K562 (cell line): ENCODE results near the gene MRPS33. TPM values are rescaled to one million over a fixed set of nuclear protein-coding genes. Genes with fewer than 3 reads are reported as not detected.

Experiments used
- CBFA2T3 ChIP-seq: fragments of 450-650 bp; IDR thresholded peaks from 2 replicates; pipeline ENCODE4 v1.6.1; 2017
- CHD2 ChIP-seq: IDR thresholded peaks from 2 replicates; pipeline ENCODE4 v1.6.1; 2011; ENCODE audit warnings: low read depth, low read length
- HDAC6 ChIP-seq: IDR thresholded peaks from 2 replicates; pipeline ENCODE4 v1.6.1; 2012; ENCODE audit warnings: low read depth, mild to moderate bottlenecking, control low read depth, inconsistent platforms, low read length, moderate library complexity
- HLTF ChIP-seq: fragments of 450-650 bp; IDR thresholded peaks from 2 replicates; pipeline ENCODE4 v1.6.1; 2016
- MCM3 ChIP-seq: fragments of 450-650 bp; IDR thresholded peaks from 2 replicates; pipeline ENCODE4 v1.6.1; 2016
- MEIS2 ChIP-seq: fragments of 450-650 bp; IDR thresholded peaks from 2 replicates; pipeline ENCODE4 v1.6.1; 2014; ENCODE audit warnings: mild to moderate bottlenecking; ENCODE audit not compliant: partially characterized antibody
- MYBL2 ChIP-seq, 2 experiments: fragments of 450-650 bp in 1 of 2; sonication (generic) in 1 of 2; formaldehyde crosslinking in 1 of 2; IDR thresholded peaks; 2 replicates each; pipeline versions ENCODE4 v1.6.1 to v1.8.1; 2017 to 2022; ENCODE audit warnings: borderline replicate concordance in 1 of 2, inconsistent platforms in 1 of 2, low read depth in 1 of 2, mild to moderate bottlenecking in 1 of 2, missing genetic modification reagents in 1 of 2, moderate library complexity in 1 of 2
- NELFE ChIP-seq: IDR thresholded peaks from 2 replicates; pipeline ENCODE4 v1.6.1; 2011; ENCODE audit warnings: mild to moderate bottlenecking; ENCODE audit not compliant: insufficient read depth, insufficient read length
- NFIC ChIP-seq: fragments of 450-650 bp; IDR thresholded peaks from 2 replicates; pipeline ENCODE4 v1.6.1; 2017; ENCODE audit warnings: mild to moderate bottlenecking, inconsistent platforms
- SAFB ChIP-seq: fragments of 200-400 bp; formaldehyde crosslinking; IDR thresholded peaks from 2 replicates; pipeline ENCODE4 v1.6.1; 2017; ENCODE audit warnings: low read depth, low read length, borderline replicate concordance
- SMARCA4 ChIP-seq: fragments of 450-650 bp; IDR thresholded peaks from 2 replicates; pipeline ENCODE4 v1.6.1; 2016
- SMARCB1 ChIP-seq: IDR thresholded peaks from 2 replicates; pipeline ENCODE4 v1.6.1; 2011; ENCODE audit warnings: improper control_type of control experiment, low read depth; ENCODE audit not compliant: insufficient read length
- SP2 ChIP-seq: IDR thresholded peaks from 2 replicates; pipeline ENCODE4 v1.6.1; 2011; ENCODE audit warnings: mild to moderate bottlenecking, low read depth, low read length, moderate library complexity; ENCODE audit not compliant: poor library complexity, severe bottlenecking; ENCODE audit errors: extremely low read depth
- SREBF2 ChIP-seq: sonication (generic); formaldehyde crosslinking; IDR thresholded peaks from 2 replicates; pipeline ENCODE4 v1.4.0; 2020; ENCODE audit warnings: mild to moderate bottlenecking, missing genetic modification reagents
- ZEB2 ChIP-seq: fragments of 450-650 bp; IDR thresholded peaks from 2 replicates; pipeline ENCODE4 v1.6.1; 2016
- ZNF253 ChIP-seq: fragments of 250-450 bp; sonication (Bioruptor Pico); conservative IDR thresholded peaks from 2 replicates; pipeline ENCODE4 v1.6.1; 2021; ENCODE audit warnings: mild to moderate bottlenecking
- ZNF518B ChIP-seq: fragments of 250-450 bp; sonication (Bioruptor Pico); IDR thresholded peaks from 2 replicates; pipeline ENCODE4 v1.5.0; 2021; ENCODE audit warnings: mild to moderate bottlenecking, moderate library complexity
- polyA plus RNA-seq, 8 experiments: library from polyadenylated mRNA; depleted of rRNA in 4 of 8; stranded (reverse) in 5 of 8; unstranded in 3 of 8; fragments of >200 nt; fragmentation: Nextera tagmentation in 2 of 8; fragmentation: Illumina TruSeq in 1 of 8; extraction: Ambion mirVana in 2 of 8; extraction: Trizol in 1 of 8; gene quantifications; 2 replicates each; pipeline versions ENCODE4 v1.2.1 to v1.2.3, GENCODE V29; 2011 to 2014; ENCODE audit warnings: inconsistent platforms in 1 of 8, missing spikeins in 1 of 8
- total RNA-seq, 7 experiments: library from RNA; depleted of rRNA in 6 of 7; stranded (reverse); fragments of >200 nt in 6 of 7; fragmentation: Illumina TruSeq in 2 of 7; extraction: Trizol in 2 of 7; gene quantifications; 2 replicates each; pipeline versions ENCODE4 v1.2.1 to v1.2.3, GENCODE V29; 2011 to 2021; ENCODE audit warnings: low replicate concordance in 1 of 7
- TF ChIP-seq, protein P1 (sequence below): fragments of 250-450 bp; sonication (Bioruptor Pico); IDR thresholded peaks from 2 replicates; pipeline ENCODE4 v1.4.0; 2020; ENCODE audit warnings: mild to moderate bottlenecking, moderate library complexity, borderline replicate concordance

MRPS33 gene
- total and polyA plus RNA-seq, 9 of the 15 experiments (the other 6 are each of a cell fraction or from before 2014, with no cell fraction given): 81.1 to 442 (median 149) TPM

- TF ChIP-seq ZNF518B (CRISPR knock-in tag): no peak
- peak; percentile 24; the same call in 1 of the 2 replicates for TF ChIP-seq ZEB2
- peak; percentile 45; the same call in 1 of the 2 replicates for TF ChIP-seq NFIC
- TF ChIP-seq MEIS2: peak; percentile 78
- no peak for TF ChIP-seq NELFE
- TF ChIP-seq SAFB: no peak
- TF ChIP-seq, protein P1, sequence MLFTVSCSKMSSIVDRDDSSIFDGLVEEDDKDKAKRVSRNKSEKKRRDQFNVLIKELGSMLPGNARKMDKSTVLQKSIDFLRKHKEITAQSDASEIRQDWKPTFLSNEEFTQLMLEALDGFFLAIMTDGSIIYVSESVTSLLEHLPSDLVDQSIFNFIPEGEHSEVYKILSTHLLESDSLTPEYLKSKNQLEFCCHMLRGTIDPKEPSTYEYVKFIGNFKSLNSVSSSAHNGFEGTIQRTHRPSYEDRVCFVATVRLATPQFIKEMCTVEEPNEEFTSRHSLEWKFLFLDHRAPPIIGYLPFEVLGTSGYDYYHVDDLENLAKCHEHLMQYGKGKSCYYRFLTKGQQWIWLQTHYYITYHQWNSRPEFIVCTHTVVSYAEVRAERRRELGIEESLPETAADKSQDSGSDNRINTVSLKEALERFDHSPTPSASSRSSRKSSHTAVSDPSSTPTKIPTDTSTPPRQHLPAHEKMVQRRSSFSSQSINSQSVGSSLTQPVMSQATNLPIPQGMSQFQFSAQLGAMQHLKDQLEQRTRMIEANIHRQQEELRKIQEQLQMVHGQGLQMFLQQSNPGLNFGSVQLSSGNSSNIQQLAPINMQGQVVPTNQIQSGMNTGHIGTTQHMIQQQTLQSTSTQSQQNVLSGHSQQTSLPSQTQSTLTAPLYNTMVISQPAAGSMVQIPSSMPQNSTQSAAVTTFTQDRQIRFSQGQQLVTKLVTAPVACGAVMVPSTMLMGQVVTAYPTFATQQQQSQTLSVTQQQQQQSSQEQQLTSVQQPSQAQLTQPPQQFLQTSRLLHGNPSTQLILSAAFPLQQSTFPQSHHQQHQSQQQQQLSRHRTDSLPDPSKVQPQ (CRISPR knock-in tag): no peak
- TF ChIP-seq HLTF: 0 out of 2 replicates have a peak, but pooled peaks have one; percentile 18
- TF ChIP-seq HDAC6: 0 out of 2 replicates have a peak, but pooled peaks have one; percentile 75
- TF ChIP-seq SP2: peak; percentile 100
- peak; percentile 28; the same call in 1 of the 2 replicates for TF ChIP-seq MYBL2 (IDR thresholded peaks at IDR 0.05; ENCODE audit: low read depth)
- no peak for TF ChIP-seq MYBL2 (CRISPR knock-in tag; IDR thresholded peaks at IDR 0.05; ENCODE audit: borderline replicate concordance)
- no peak for TF ChIP-seq SREBF2
- no peak for TF ChIP-seq CBFA2T3
- TF ChIP-seq CHD2: no peak
- no peak for TF ChIP-seq SMARCB1
- TF ChIP-seq SMARCA4: no peak
- no peak for TF ChIP-seq MCM3
- no peak; the same call in 1 of the 2 replicates for TF ChIP-seq ZNF253 (CRISPR knock-in tag)
Observed at GRCh38 chr7:141014524-141015395, at the start of gene MRPS33 (continued).
